Endodermal cell (in vitro differentiated cells): ENCODE data around the gene GLO1. TPM values are rescaled to one million over a fixed set of nuclear protein-coding genes. Genes with fewer than 3 reads are reported as not detected.
A peak's percentile ranks its signal among the peaks of the same experiment; 100 is the strongest.

ENCODE experiments used
- DNase-seq: peaks from one replicate; pipeline ENCODE4 v3.0.0-alpha.2; 2017
- H3K27ac ChIP-seq: 2 replicates; pipeline ENCODE4 v1.5.1; 2013; ENCODE audit warnings: mild to moderate bottlenecking, low read depth, low read length, moderate library complexity
- H3K27me3 ChIP-seq: 2 replicates; pipeline ENCODE4 v1.6.1; 2013; ENCODE audit warnings: mild to moderate bottlenecking, low read length, moderate library complexity; ENCODE audit not compliant: insufficient read depth, control insufficient read depth, poor library complexity, severe bottlenecking
- H3K36me3 ChIP-seq: 2 replicates; pipeline ENCODE4 v1.7.0; 2013; ENCODE audit warnings: mild to moderate bottlenecking, low read length, moderate library complexity; ENCODE audit not compliant: control insufficient read depth, insufficient read depth
- H3K4me1 ChIP-seq: one replicate; pipeline ENCODE4 v1.7.0; 2013; ENCODE audit warnings: low read length; ENCODE audit not compliant: control insufficient read depth, insufficient read depth
- H3K4me3 ChIP-seq: 2 replicates; pipeline ENCODE4 v1.5.1; 2013; ENCODE audit warnings: mild to moderate bottlenecking, low read length, moderate library complexity
- H3K9ac ChIP-seq: 2 replicates; pipeline ENCODE4 v1.6.1; 2013; ENCODE audit warnings: mild to moderate bottlenecking, low read length, moderate library complexity; ENCODE audit not compliant: poor library complexity, severe bottlenecking; ENCODE audit errors: extremely low read depth
- H3K9me3 ChIP-seq: 2 replicates; pipeline ENCODE4 v1.6.1; 2013; ENCODE audit warnings: mild to moderate bottlenecking, low read length, moderate library complexity; ENCODE audit not compliant: control insufficient read depth
- H3K27ac Mint-ChIP-seq: 2 replicates; pipeline ENCODE4 v1.8.0; 2020; ENCODE audit warnings: mixed read lengths
- H3K27me3 Mint-ChIP-seq: 2 replicates; pipeline ENCODE4 v1.8.0; 2021; ENCODE audit warnings: mild to moderate bottlenecking, mixed read lengths; ENCODE audit not compliant: insufficient read depth
- H3K36me3 Mint-ChIP-seq: 2 replicates; pipeline ENCODE4 v1.8.0; 2020; ENCODE audit warnings: low read depth, mixed read lengths
- H3K4me1 Mint-ChIP-seq: 2 replicates; pipeline ENCODE4 v1.8.0; 2020; ENCODE audit warnings: mixed read lengths
- H3K4me3 Mint-ChIP-seq: 2 replicates; pipeline ENCODE4 v1.8.0; 2020; ENCODE audit warnings: mild to moderate bottlenecking, moderate library complexity, mixed read lengths
- H3K9me3 Mint-ChIP-seq: 2 replicates; pipeline ENCODE4 v1.8.0; 2020; ENCODE audit warnings: mild to moderate bottlenecking, mixed read lengths
- CTCF ChIP-seq: fragments of 200-600 bp; sonication (generic); conservative IDR thresholded peaks from 2 replicates; pipeline ENCODE4 v1.5.0; 2021; ENCODE audit warnings: antibody characterized with exemption, mild to moderate bottlenecking
- WGBS, 2 experiments: methylation state at CpG; one replicate each; pipeline versions ENCODE4 v1.1.5 to v1.1.7; 2013; ENCODE audit warnings: missing lambda C conversion rate in 2 of 2, mixed read lengths in 1 of 2; ENCODE audit not compliant: insufficient coverage in 1 of 2, insufficient read length in 1 of 2; 5-methylcytosine and 5-hydroxymethylcytosine counted together
- long read RNA-seq, 4 experiments: library from polyadenylated mRNA in 2 of 4; library from RNA in 1 of 4; library from capped mRNA in 1 of 4; stranded (forward) in 3 of 4; unstranded in 1 of 4; transcript quantifications; one replicate each; pipeline ENCODE4 v2.0.0, GENCODE V29; 2020 to 2021; ENCODE audit warnings: inconsistent platforms in 1 of 4
- polyA plus RNA-seq, 2 experiments: library from polyadenylated mRNA; stranded (reverse); fragments of 50-300 nt; gene quantifications; one replicate each; pipeline ENCODE4 v1.2.3, GENCODE V29; 2013
- total RNA-seq, 2 donors: library from RNA; stranded (reverse); fragmentation: NEBNext Ultra II Directional in 1 of 2; extraction: Animal tissue kit (Norgen Biotek cat#: 25700) in 1 of 2; gene quantifications; 2 replicates in 1 of 2; 3 replicates in 1 of 2; pipeline ENCODE4 v1.2.1, GENCODE V29; 2021

Gene GLO1
- total RNA-seq: 100 to 1,000 TPM; 144 to 177 TPM
- 197 TPM for polyA plus RNA-seq (2013, experiment 1 of 2)
- 193 TPM for polyA plus RNA-seq (2013, experiment 2 of 2)
- long read RNA-seq, experiment 1, transcript GLO1-201 (6 exons, 2,012 nt): major isoform, 105 of 172 reads
- long read RNA-seq, experiment 1, partial matches to known transcripts: 63 of 172 reads
- long read RNA-seq, experiment 1, other reads (novel, unspliced or antisense): 3 of 172 reads
- long read RNA-seq, experiment 2, transcript GLO1-201 (6 exons, 2,012 nt): major isoform, 341 of 367 reads
- long read RNA-seq, experiment 2, partial matches to known transcripts: 22 of 367 reads
- long read RNA-seq, experiment 2, other reads (novel, unspliced or antisense): 3 of 367 reads
- long read RNA-seq, experiment 3, transcript GLO1-201 (6 exons, 2,012 nt): major isoform, 562 of 584 reads
- long read RNA-seq, experiment 3, partial matches to known transcripts: 8 of 584 reads
- long read RNA-seq, experiment 3, other reads (novel, unspliced or antisense): 14 of 584 reads
- long read RNA-seq, experiment 4, transcript GLO1-201 (6 exons, 2,012 nt): major isoform, 1,122 of 1,163 reads
- long read RNA-seq, experiment 4, partial matches to known transcripts: 1 of 1,163 reads
- long read RNA-seq, experiment 4, other reads (novel, unspliced or antisense): 39 of 1,163 reads

GRCh38 chr6:38702558-38703397, at the start of gene GLO1:
Gene GLO1 (minus strand): TSS chr6:38703145. CDS start chr6:38703054, 91 bp downstream.
- Histone ChIP-seq H3K9me3 (peaks cover 36% of the 10 kb centered on the region), H3K9ac (peak within 1 kb of the TSS; percentile 79), H3K27me3 (no peaks in the 10 kb centered on the region), H3K4me1 (no peaks in the 10 kb centered on the region), H3K36me3 (peaks cover 25% of the 10 kb centered on the region), H3K27ac (peak within 1 kb of the TSS; percentile 76), H3K4me3 (peak within 1 kb of the TSS; percentile 98)
- H3K27me3 Mint-ChIP-seq: peaks cover 3% of the 10 kb centered on the region
- DNase-seq: peak; percentile 99
- peak within 1 kb of the TSS; percentile 59 for H3K27ac Mint-ChIP-seq
- no peak for TF ChIP-seq CTCF
- WGBS, 2 experiments: 1% methylated on average over 31 to 52 of the region's 53 CpGs
- peaks cover 37% of the 10 kb centered on the region for H3K36me3 Mint-ChIP-seq
- peak within 1 kb of the TSS; percentile 72 for H3K4me3 Mint-ChIP-seq
- H3K4me1 Mint-ChIP-seq: no peaks in the 10 kb centered on the region
- peaks cover 37% of the 10 kb centered on the region for H3K9me3 Mint-ChIP-seq

- Mint-ChIP-seq H3K36me3 (no peaks in the 10 kb centered on the region), H3K9me3 (no peaks in the 10 kb centered on the region), H3K4me3 (no peak overlapping the region), H3K4me1 (no peaks in the 10 kb centered on the region), H3K27me3 (no peaks in the 10 kb centered on the region), H3K27ac (no peak overlapping the region)
- no peaks in the 10 kb centered on the region for H3K4me1 ChIP-seq
- 70% methylated on average over 1 of the region's 1 CpG; no CpG with 5 or more reads in 1 of the 2 experiments for WGBS, 2 experiments
- H3K27ac ChIP-seq: no peak overlapping the region
- TF ChIP-seq CTCF: no peak
- H3K27me3 ChIP-seq: no peaks in the 10 kb centered on the region
- no peaks in the 10 kb centered on the region for H3K36me3 ChIP-seq
- no peak for DNase-seq
- H3K9me3 ChIP-seq: no peaks in the 10 kb centered on the region
- H3K9ac ChIP-seq: no peak overlapping the region
- H3K4me3 ChIP-seq: no peak overlapping the region
Observed at GRCh38 chr6:38750968-38751615, 48.1 kb upstream of the GLO1 start.

GRCh38 chr6:38749473-38749872, 46.5 kb upstream of the GLO1 start:
- Histone ChIP-seq H3K4me1 (no peaks in the 10 kb centered on the region), H3K9me3 (no peaks in the 10 kb centered on the region), H3K27me3 (peaks cover 11% of the 10 kb centered on the region), H3K9ac (no peak overlapping the region), H3K27ac (no peak overlapping the region), H3K36me3 (no peaks in the 10 kb centered on the region), H3K4me3 (no peak overlapping the region)
- Mint-ChIP-seq H3K36me3 (no peaks in the 10 kb centered on the region), H3K4me1 (no peaks in the 10 kb centered on the region), H3K9me3 (no peaks in the 10 kb centered on the region), H3K4me3 (no peak overlapping the region), H3K27ac (no peak overlapping the region), H3K27me3 (peaks cover 6% of the 10 kb centered on the region)
- no peak for DNase-seq
- WGBS, 2 experiments: 100% methylated on average over 1 of the region's 1 CpG; no CpG with 5 or more reads in 1 of the 2 experiments
- no peak for TF ChIP-seq CTCF
